Nephron progenitor cell (in vitro differentiated cells): ENCODE measurements around the gene ZXDC.

Experiments used
- DNase-seq: peaks from one replicate; pipeline ENCODE4 v3.0.0; 2021
- H3K27ac Mint-ChIP-seq: 2 replicates; pipeline ENCODE4 v1.8.0; 2021; ENCODE audit warnings: mild to moderate bottlenecking, moderate library complexity, mixed read lengths
- H3K27me3 Mint-ChIP-seq: 2 replicates; pipeline ENCODE4 v1.8.0; 2021; ENCODE audit warnings: mild to moderate bottlenecking, low read depth, mixed read lengths; ENCODE audit not compliant: poor library complexity
- H3K36me3 Mint-ChIP-seq: 2 replicates; pipeline ENCODE4 v1.8.0; 2021; ENCODE audit warnings: low read depth, mixed read lengths
- H3K4me1 Mint-ChIP-seq: 2 replicates; pipeline ENCODE4 v1.8.0; 2021; ENCODE audit warnings: mixed read lengths
- H3K4me3 Mint-ChIP-seq: 2 replicates; pipeline ENCODE4 v1.8.0; 2021; ENCODE audit warnings: mild to moderate bottlenecking, moderate library complexity, mixed read lengths
- H3K9me3 Mint-ChIP-seq: 2 replicates; pipeline ENCODE4 v1.8.0; 2021; ENCODE audit warnings: mild to moderate bottlenecking, moderate library complexity, mixed read lengths
- CTCF ChIP-seq: fragments of 200-600 bp; sonication (generic); IDR thresholded peaks from 2 replicates; pipeline ENCODE4 v1.5.0; 2021; ENCODE audit warnings: antibody characterized with exemption

ZXDC gene

GRCh38 chr3:126484148-126484547 lies 8.5 kb upstream of the ZXDC start:
- H3K4me3 Mint-ChIP-seq: no peak overlapping the region

GRCh38 chr3:126483321-126483761 lies 7.7 kb upstream of the ZXDC start:
- Mint-ChIP-seq H3K4me1 (peaks cover 32% of the 10 kb centered on the region), H3K27ac (no peak overlapping the region), H3K27me3 (peaks cover 5% of the 10 kb centered on the region), H3K4me3 (no peak overlapping the region), H3K36me3 (no peaks in the 10 kb centered on the region), H3K9me3 (no peaks in the 10 kb centered on the region)
- no peak for TF ChIP-seq CTCF
- DNase-seq: no peak

More at GRCh38 chr3:126484148-126484547, 8.5 kb upstream of the ZXDC start:
- H3K9me3 Mint-ChIP-seq: no peaks in the 10 kb centered on the region
- TF ChIP-seq CTCF: no peak
- H3K36me3 Mint-ChIP-seq: no peaks in the 10 kb centered on the region
- peak overlapping the region; percentile 2 for H3K27ac Mint-ChIP-seq
- DNase-seq: no peak
- peaks cover 32% of the 10 kb centered on the region for H3K4me1 Mint-ChIP-seq
- peaks cover 2% of the 10 kb centered on the region for H3K27me3 Mint-ChIP-seq

GRCh38 chr3:126482503-126483255 lies 7.0 kb upstream of the ZXDC start:
- Mint-ChIP-seq H3K27ac (no peak overlapping the region), H3K27me3 (peaks cover 8% of the 10 kb centered on the region), H3K36me3 (no peaks in the 10 kb centered on the region), H3K4me1 (peaks cover 32% of the 10 kb centered on the region), H3K4me3 (no peak overlapping the region), H3K9me3 (no peaks in the 10 kb centered on the region)
- no peak for TF ChIP-seq CTCF
- DNase-seq: no peak

- Mint-ChIP-seq H3K9me3 (no peaks in the 10 kb centered on the region), H3K4me3 (no peak overlapping the region), H3K4me1 (peaks cover 36% of the 10 kb centered on the region), H3K36me3 (no peaks in the 10 kb centered on the region), H3K27ac (no peak overlapping the region), H3K27me3 (peaks cover 11% of the 10 kb centered on the region)
- DNase-seq: no peak
- no peak for TF ChIP-seq CTCF
Observed at GRCh38 chr3:126481808-126482502, 6.3 kb upstream of the ZXDC start.

GRCh38 chr3:126480861-126481260 lies 5.2 kb upstream of the ZXDC start:
- no peak for TF ChIP-seq CTCF
- no peak overlapping the region for H3K27ac Mint-ChIP-seq
- no peak overlapping the region for H3K4me3 Mint-ChIP-seq
- H3K27me3 Mint-ChIP-seq: peaks cover 16% of the 10 kb centered on the region
- DNase-seq: no peak
- no peaks in the 10 kb centered on the region for H3K36me3 Mint-ChIP-seq
- H3K9me3 Mint-ChIP-seq: no peaks in the 10 kb centered on the region
- peaks cover 37% of the 10 kb centered on the region for H3K4me1 Mint-ChIP-seq
